T-helper 1 cell treated with Interleukin-12 subunit alpha and Interleukin-12 subunit beta and Interleukin-4 antibody, amounts not matched to agents 30 μg/mL and 1 μg/mL, for 36 hours (primary cell): ENCODE measurements around the gene GORASP1.

Experiments used
- H3K27ac Mint-ChIP-seq: one replicate; pipeline ENCODE4 v1.8.0; 2021; ENCODE audit warnings: mild to moderate bottlenecking, mixed read lengths
- H3K27me3 Mint-ChIP-seq: one replicate; pipeline ENCODE4 v1.8.0; 2021; ENCODE audit warnings: low read depth, mixed read lengths
- H3K36me3 Mint-ChIP-seq: one replicate; pipeline ENCODE4 v1.8.0; 2021; ENCODE audit warnings: low read depth, mixed read lengths
- H3K4me1 Mint-ChIP-seq: one replicate; pipeline ENCODE4 v1.8.0; 2021; ENCODE audit warnings: low read depth, mixed read lengths
- H3K4me3 Mint-ChIP-seq: one replicate; pipeline ENCODE4 v1.8.0; 2021; ENCODE audit warnings: mild to moderate bottlenecking, moderate library complexity, mixed read lengths
- H3K9me3 Mint-ChIP-seq: one replicate; pipeline ENCODE4 v1.8.0; 2021; ENCODE audit warnings: mixed read lengths

Gene GORASP1

GRCh38 chr3:39107388-39108199, at the start of gene GORASP1, which contains the start of gene TTC21A:
GORASP1 (minus strand) TSS chr3:39107627; CDS start chr3:39107541, 86 bp downstream.
TTC21A (plus strand) TSS chr3:39107680; CDS start chr3:39107838, 158 bp downstream.
- Mint-ChIP-seq H3K27me3 (peaks cover 9% of the 10 kb centered on the region), H3K36me3 (peaks cover 8% of the 10 kb centered on the region), H3K4me3 (peak within 1 kb of the TSS; percentile 94), H3K27ac (peak within 1 kb of the TSS; percentile 88), H3K9me3 (no peaks in the 10 kb centered on the region), H3K4me1 (peaks cover 46% of the 10 kb centered on the region)

- H3K27me3 Mint-ChIP-seq = peaks cover 15% of the 10 kb centered on the region
- H3K36me3 Mint-ChIP-seq = peaks cover 9% of the 10 kb centered on the region
- H3K4me1 Mint-ChIP-seq = peaks cover 22% of the 10 kb centered on the region
- no peak overlapping the region for H3K4me3 Mint-ChIP-seq
- H3K9me3 Mint-ChIP-seq = no peaks in the 10 kb centered on the region
- H3K27ac Mint-ChIP-seq = no peak overlapping the region
These were observed 49.0 kb upstream of the GORASP1 start for GRCh38 chr3:39156421-39156820.

- Mint-ChIP-seq H3K27ac (peak overlapping the region; percentile 92), H3K27me3 (peaks cover 15% of the 10 kb centered on the region), H3K4me1 (peaks cover 39% of the 10 kb centered on the region), H3K9me3 (no peaks in the 10 kb centered on the region), H3K36me3 (peaks cover 11% of the 10 kb centered on the region), H3K4me3 (peak overlapping the region; percentile 77)
These were observed 47.0 kb upstream of the GORASP1 start for GRCh38 chr3:39154280-39155021.

GRCh38 chr3:39153977-39154279, 46.5 kb upstream of the GORASP1 start:
- Mint-ChIP-seq H3K4me1 (peaks cover 45% of the 10 kb centered on the region), H3K27me3 (peaks cover 12% of the 10 kb centered on the region), H3K4me3 (peak overlapping the region; percentile 77), H3K9me3 (no peaks in the 10 kb centered on the region), H3K27ac (peak overlapping the region; percentile 92), H3K36me3 (peaks cover 13% of the 10 kb centered on the region)

GRCh38 chr3:39150803-39151631, 43.6 kb upstream of the GORASP1 start:
- H3K4me1 Mint-ChIP-seq = peaks cover 69% of the 10 kb centered on the region
- H3K4me3 Mint-ChIP-seq = peak overlapping the region; percentile 96
- no peaks in the 10 kb centered on the region for H3K9me3 Mint-ChIP-seq
- H3K27ac Mint-ChIP-seq = peak overlapping the region; percentile 97
- H3K27me3 Mint-ChIP-seq = no peaks in the 10 kb centered on the region
- H3K36me3 Mint-ChIP-seq = peaks cover 24% of the 10 kb centered on the region

GRCh38 chr3:39150148-39150802, 42.8 kb upstream of the GORASP1 start:
- no peaks in the 10 kb centered on the region for H3K27me3 Mint-ChIP-seq
- no peaks in the 10 kb centered on the region for H3K9me3 Mint-ChIP-seq
- H3K36me3 Mint-ChIP-seq = peaks cover 30% of the 10 kb centered on the region
- peak overlapping the region; percentile 97 for H3K27ac Mint-ChIP-seq
- peak overlapping the region; percentile 96 for H3K4me3 Mint-ChIP-seq
- H3K4me1 Mint-ChIP-seq = peaks cover 69% of the 10 kb centered on the region

GRCh38 chr3:39149498-39150147, 42.2 kb upstream of the GORASP1 start:
- Mint-ChIP-seq H3K4me1 (peaks cover 69% of the 10 kb centered on the region), H3K27me3 (no peaks in the 10 kb centered on the region), H3K4me3 (peak overlapping the region; percentile 96), H3K36me3 (peaks cover 32% of the 10 kb centered on the region), H3K27ac (peak overlapping the region; percentile 97), H3K9me3 (no peaks in the 10 kb centered on the region)

- Mint-ChIP-seq H3K9me3 (no peaks in the 10 kb centered on the region), H3K27me3 (no peaks in the 10 kb centered on the region), H3K36me3 (peaks cover 38% of the 10 kb centered on the region), H3K27ac (peak overlapping the region; percentile 97), H3K4me1 (peaks cover 65% of the 10 kb centered on the region), H3K4me3 (peak overlapping the region; percentile 96)
These were observed 41.6 kb upstream of the GORASP1 start for GRCh38 chr3:39149059-39149455.

- peak overlapping the region; percentile 97 for H3K27ac Mint-ChIP-seq
- no peaks in the 10 kb centered on the region for H3K27me3 Mint-ChIP-seq
- H3K4me3 Mint-ChIP-seq = peak overlapping the region; percentile 96
- H3K36me3 Mint-ChIP-seq = peaks cover 42% of the 10 kb centered on the region
- no peaks in the 10 kb centered on the region for H3K9me3 Mint-ChIP-seq
- peaks cover 65% of the 10 kb centered on the region for H3K4me1 Mint-ChIP-seq
These were observed 41.1 kb upstream of the GORASP1 start for GRCh38 chr3:39148435-39149058.

- H3K9me3 Mint-ChIP-seq = no peaks in the 10 kb centered on the region
- no peaks in the 10 kb centered on the region for H3K27me3 Mint-ChIP-seq
- peak overlapping the region; percentile 96 for H3K4me3 Mint-ChIP-seq
- peak overlapping the region; percentile 97 for H3K27ac Mint-ChIP-seq
- H3K36me3 Mint-ChIP-seq = peaks cover 47% of the 10 kb centered on the region
- H3K4me1 Mint-ChIP-seq = peaks cover 65% of the 10 kb centered on the region
These were observed 40.4 kb upstream of the GORASP1 start for GRCh38 chr3:39147711-39148434.

GRCh38 chr3:39146611-39147591, 39.5 kb upstream of the GORASP1 start:
- peak overlapping the region; percentile 97 for H3K27ac Mint-ChIP-seq
- no peaks in the 10 kb centered on the region for H3K9me3 Mint-ChIP-seq
- peaks cover 46% of the 10 kb centered on the region for H3K36me3 Mint-ChIP-seq
- H3K4me1 Mint-ChIP-seq = peaks cover 61% of the 10 kb centered on the region
- peak overlapping the region; percentile 96 for H3K4me3 Mint-ChIP-seq
- no peaks in the 10 kb centered on the region for H3K27me3 Mint-ChIP-seq

- peak overlapping the region; percentile 96 for H3K4me3 Mint-ChIP-seq
- H3K36me3 Mint-ChIP-seq = peaks cover 50% of the 10 kb centered on the region
- H3K27me3 Mint-ChIP-seq = no peaks in the 10 kb centered on the region
- peak overlapping the region; percentile 97 for H3K27ac Mint-ChIP-seq
- H3K4me1 Mint-ChIP-seq = peaks cover 55% of the 10 kb centered on the region
- no peaks in the 10 kb centered on the region for H3K9me3 Mint-ChIP-seq
These were observed 38.7 kb upstream of the GORASP1 start for GRCh38 chr3:39146083-39146501.
